NCI-H1105 treated with DMSO at 0.1 percent for 48 hours (cell line): ENCODE measurements around the gene EXOC6B.

Source experiments
- DNase-seq: peaks from one replicate; lab custom pipeline; 2025; lab: John Stamatoyannopoulos, UW

Gene EXOC6B

GRCh38 chr2:72731116-72731515 lies 94.7 kb downstream of the EXOC6B start:
- DNase-seq = no peak

- no peak for DNase-seq
Observed at GRCh38 chr2:72727356-72727755, 98.5 kb downstream of the EXOC6B start.

GRCh38 chr2:72723769-72724370 lies 102.0 kb downstream of the EXOC6B start:
- no peak for DNase-seq

GRCh38 chr2:72722492-72723070 lies 103.3 kb downstream of the EXOC6B start:
- DNase-seq = no peak

GRCh38 chr2:72719416-72719815 lies 106.4 kb downstream of the EXOC6B start:
- peak; percentile 18 for DNase-seq

GRCh38 chr2:72718876-72719275 lies 107.0 kb downstream of the EXOC6B start:
- DNase-seq = no peak

GRCh38 chr2:72716601-72717000 lies 109.2 kb downstream of the EXOC6B start:
- DNase-seq = no peak

- DNase-seq = no peak
Observed at GRCh38 chr2:72713857-72714256, 112.0 kb downstream of the EXOC6B start.

- no peak for DNase-seq
Observed at GRCh38 chr2:72712977-72713376, 112.9 kb downstream of the EXOC6B start.

- no peak for DNase-seq
Observed at GRCh38 chr2:72712304-72712703, 113.5 kb downstream of the EXOC6B start.

GRCh38 chr2:72710418-72711152 lies 115.2 kb downstream of the EXOC6B start:
- no peak for DNase-seq

GRCh38 chr2:72708236-72708635 lies 117.6 kb downstream of the EXOC6B start:
- DNase-seq = no peak

- no peak for DNase-seq
Observed at GRCh38 chr2:72698300-72698699, 127.5 kb downstream of the EXOC6B start.

GRCh38 chr2:72696559-72696958 lies 129.3 kb downstream of the EXOC6B start:
- no peak for DNase-seq

- peak; percentile 51 for DNase-seq
Observed at GRCh38 chr2:72695676-72696075, 130.2 kb downstream of the EXOC6B start.

- DNase-seq = peak; percentile 89
Observed at GRCh38 chr2:72694715-72695496, 130.9 kb downstream of the EXOC6B start.

GRCh38 chr2:72689579-72690195 lies 136.1 kb downstream of the EXOC6B start:
- DNase-seq = no peak

GRCh38 chr2:72685638-72686213 lies 140.1 kb downstream of the EXOC6B start:
- DNase-seq = no peak

GRCh38 chr2:72682061-72682460 lies 143.8 kb downstream of the EXOC6B start:
- DNase-seq = no peak

GRCh38 chr2:72681016-72681995 lies 144.5 kb downstream of the EXOC6B start:
- DNase-seq = no peak

GRCh38 chr2:72678024-72678423 lies 147.8 kb downstream of the EXOC6B start:
- DNase-seq = no peak
